B cell (primary cell): ENCODE data around the gene SCGN.

Experiments
- CTCF ChIP-seq: fragments of 200-600 bp; IDR thresholded peaks from one replicate; pipeline ENCODE4 v1.8.0; 2022; ENCODE audit warnings: antibody characterized with exemption, mild to moderate bottlenecking
- EZH2 ChIP-seq: IDR thresholded peaks from 2 replicates; pipeline ENCODE4 v1.6.1; 2012; ENCODE audit warnings: borderline replicate concordance, low read depth, mild to moderate bottlenecking, moderate library complexity, low read length; ENCODE audit not compliant: insufficient read depth, poor library complexity, severe bottlenecking

GRCh38 chr6:25732468-25733198, 80.6 kb downstream of the SCGN start:
- TF ChIP-seq CTCF = no peak
- no peak for TF ChIP-seq EZH2
